GM19455 (cell line): ENCODE data around the gene ADRA2C.

Experiments
- ATAC-seq: cut with Tn5 transposase; IDR thresholded peaks from one replicate; pipeline ENCODE4 v1.9.1; 2021; ENCODE audit not compliant: unreplicated experiment

Gene ADRA2C

DNA sequence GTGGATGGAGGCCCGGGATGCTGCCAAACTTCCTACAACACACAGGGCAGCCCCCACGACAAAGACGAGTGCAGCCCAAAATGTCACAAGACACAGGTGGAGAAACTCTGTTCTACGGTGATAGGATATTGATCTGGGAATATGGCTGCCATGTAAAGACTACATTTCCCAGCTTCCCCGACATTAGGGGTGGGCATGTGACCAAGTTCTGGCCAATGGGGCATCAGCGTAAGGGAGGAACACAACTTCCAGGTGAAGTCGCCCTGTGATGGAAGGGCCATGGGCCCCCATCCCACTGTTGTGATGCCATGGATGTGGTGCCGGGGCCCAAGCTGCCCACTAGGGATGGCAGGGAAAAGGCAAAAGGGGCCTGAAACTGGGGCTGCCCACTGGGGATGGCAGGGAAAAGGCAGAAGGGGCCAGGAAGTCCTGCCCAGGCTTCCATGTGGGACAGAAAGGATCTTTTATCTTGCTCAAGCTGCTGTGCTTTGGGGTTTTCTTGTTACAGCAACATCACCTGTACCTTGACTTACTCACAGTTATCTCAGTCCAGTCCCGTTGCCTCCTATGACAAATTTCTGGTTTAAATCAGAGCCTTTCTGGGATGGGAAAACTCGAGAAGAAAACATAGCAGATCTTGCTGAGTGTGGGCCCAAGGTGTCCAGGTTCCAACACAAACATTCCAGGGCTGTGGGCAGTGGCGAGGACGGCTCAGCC lies 9.7 kb upstream of the ADRA2C start:
- ATAC-seq, result no peak

- no peak for ATAC-seq
Observed at GRCh38 chr4:3759236-3759635, 6.9 kb upstream of the ADRA2C start.

- ATAC-seq, result no peak
Observed at GRCh38 chr4:3760346-3760745, 5.8 kb upstream of the ADRA2C start.

DNA sequence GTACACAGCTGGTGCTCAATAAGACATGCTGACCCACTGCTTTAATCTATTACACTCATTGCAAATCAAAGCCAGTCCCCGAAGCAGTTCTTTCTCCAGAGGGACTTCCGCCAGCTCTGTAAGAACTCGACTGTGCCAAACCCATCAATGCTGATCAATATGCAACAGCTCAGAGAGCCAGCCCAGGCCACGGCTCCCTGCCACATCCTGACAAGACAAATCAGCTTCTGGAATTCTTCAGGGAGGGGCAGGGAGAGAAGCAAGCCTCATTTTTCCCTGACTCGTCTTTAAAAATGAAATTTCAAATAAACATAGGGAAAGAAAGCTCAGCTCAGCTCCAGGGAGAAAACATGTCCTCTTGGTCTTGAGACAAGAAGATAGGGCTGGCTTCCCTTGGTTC lies 5.3 kb upstream of the ADRA2C start:
- ATAC-seq, result no peak

- no peak for ATAC-seq
Observed at GRCh38 chr4:3762264-3762663, 3.9 kb upstream of the ADRA2C start.

- no peak for ATAC-seq
Observed at GRCh38 chr4:3762753-3763549, 3.2 kb upstream of the ADRA2C start.

GRCh38 chr4:3765271-3766035 lies 732 bp upstream of the ADRA2C start:
- ATAC-seq, result no peak

DNA sequence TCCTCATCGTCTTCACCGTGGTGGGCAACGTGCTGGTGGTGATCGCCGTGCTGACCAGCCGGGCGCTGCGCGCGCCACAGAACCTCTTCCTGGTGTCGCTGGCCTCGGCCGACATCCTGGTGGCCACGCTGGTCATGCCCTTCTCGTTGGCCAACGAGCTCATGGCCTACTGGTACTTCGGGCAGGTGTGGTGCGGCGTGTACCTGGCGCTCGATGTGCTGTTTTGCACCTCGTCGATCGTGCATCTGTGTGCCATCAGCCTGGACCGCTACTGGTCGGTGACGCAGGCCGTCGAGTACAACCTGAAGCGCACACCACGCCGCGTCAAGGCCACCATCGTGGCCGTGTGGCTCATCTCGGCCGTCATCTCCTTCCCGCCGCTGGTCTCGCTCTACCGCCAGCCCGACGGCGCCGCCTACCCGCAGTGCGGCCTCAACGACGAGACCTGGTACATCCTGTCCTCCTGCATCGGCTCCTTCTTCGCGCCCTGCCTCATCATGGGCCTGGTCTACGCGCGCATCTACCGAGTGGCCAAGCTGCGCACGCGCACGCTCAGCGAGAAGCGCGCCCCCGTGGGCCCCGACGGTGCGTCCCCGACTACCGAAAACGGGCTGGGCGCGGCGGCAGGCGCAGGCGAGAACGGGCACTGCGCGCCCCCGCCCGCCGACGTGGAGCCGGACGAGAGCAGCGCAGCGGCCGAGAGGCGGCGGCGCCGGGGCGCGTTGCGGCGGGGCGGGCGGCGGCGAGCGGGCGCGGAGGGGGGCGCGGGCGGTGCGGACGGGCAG lies 792 bp downstream of the ADRA2C start:
- ATAC-seq, result no peak

DNA sequence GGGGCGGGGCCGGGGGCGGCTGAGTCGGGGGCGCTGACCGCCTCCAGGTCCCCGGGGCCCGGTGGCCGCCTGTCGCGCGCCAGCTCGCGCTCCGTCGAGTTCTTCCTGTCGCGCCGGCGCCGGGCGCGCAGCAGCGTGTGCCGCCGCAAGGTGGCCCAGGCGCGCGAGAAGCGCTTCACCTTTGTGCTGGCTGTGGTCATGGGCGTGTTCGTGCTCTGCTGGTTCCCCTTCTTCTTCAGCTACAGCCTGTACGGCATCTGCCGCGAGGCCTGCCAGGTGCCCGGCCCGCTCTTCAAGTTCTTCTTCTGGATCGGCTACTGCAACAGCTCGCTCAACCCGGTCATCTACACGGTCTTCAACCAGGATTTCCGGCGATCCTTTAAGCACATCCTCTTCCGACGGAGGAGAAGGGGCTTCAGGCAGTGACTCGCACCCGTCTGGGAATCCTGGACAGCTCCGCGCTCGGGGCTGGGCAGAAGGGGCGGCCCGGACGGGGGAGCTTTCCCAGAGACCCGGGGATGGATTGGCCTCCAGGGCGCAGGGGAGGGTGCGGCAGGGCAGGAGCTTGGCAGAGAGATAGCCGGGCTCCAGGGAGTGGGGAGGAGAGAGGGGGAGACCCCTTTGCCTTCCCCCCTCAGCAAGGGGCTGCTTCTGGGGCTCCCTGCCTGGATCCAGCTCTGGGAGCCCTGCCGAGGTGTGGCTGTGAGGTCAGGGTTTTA lies 1.5 kb downstream of the ADRA2C start:
- ATAC-seq, result no peak

- ATAC-seq, result no peak
Observed at GRCh38 chr4:3768842-3769641, 2.9 kb downstream of the ADRA2C start.

DNA sequence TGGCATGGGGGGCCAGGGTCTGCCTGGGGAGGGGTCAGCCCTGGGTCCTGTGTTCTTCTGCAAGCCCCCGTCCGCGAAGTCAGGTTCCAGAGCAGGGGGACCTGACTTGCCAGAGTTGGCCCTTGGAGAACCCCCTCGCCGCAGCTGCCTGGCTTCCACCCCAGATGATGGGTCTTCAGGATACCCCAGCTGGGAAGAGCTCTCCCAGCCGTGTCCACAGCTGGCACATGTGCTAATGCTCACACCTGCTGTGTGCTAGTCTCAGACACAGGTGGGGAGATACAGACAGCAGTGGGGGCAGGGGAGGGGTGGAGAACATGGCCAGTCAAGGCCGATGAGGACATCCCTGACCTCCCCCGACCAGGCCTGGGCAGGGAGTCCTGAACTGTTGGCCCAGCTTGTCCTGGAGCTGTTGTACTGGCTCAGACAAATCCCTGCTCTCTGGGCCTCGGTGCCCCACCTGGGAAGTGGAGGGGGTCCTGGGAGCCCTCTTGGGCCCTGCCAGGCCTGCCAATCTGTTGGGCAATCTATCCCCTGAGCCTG lies 3.5 kb downstream of the ADRA2C start:
- no peak for ATAC-seq

GRCh38 chr4:3770323-3771163 lies 4.4 kb downstream of the ADRA2C start:
- ATAC-seq, result no peak

GRCh38 chr4:3771164-3771809 lies 5.1 kb downstream of the ADRA2C start:
- ATAC-seq, result no peak

GRCh38 chr4:3771939-3772495 lies 5.8 kb downstream of the ADRA2C start:
- no peak for ATAC-seq

- no peak for ATAC-seq
Observed at GRCh38 chr4:3772632-3773031, 6.4 kb downstream of the ADRA2C start.

GRCh38 chr4:3773552-3774001 lies 7.4 kb downstream of the ADRA2C start:
- ATAC-seq, result no peak

DNA sequence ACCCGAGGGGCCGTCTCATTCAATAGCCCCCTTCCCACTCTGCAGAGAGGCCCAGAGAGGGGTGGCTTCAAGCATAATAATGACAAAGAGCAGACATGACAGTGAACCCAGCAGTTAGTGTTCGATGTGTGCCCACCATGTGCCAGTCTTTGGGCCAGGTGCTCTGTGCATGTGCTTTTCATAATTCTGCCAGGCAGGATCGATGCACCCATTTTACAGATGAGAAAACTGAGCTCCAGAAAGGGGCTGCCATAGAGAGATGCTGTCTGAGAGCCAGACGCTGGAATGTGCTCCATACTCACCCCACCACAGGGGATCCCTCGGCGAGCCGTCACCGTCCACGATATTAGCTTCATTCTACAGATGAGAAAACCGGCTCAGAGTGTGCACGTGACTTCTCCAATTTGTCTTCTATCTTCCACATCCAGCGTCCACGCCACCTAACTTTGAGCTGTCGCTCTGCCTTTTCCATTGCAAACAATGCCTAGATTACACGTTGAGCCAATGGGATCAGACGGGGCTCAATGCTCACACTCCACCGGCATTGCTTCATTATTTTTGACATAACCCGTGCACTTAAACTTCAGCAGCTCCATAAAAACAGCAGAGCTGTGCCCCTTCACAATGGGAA lies 8.2 kb downstream of the ADRA2C start:
- no peak for ATAC-seq
